GM21528 (cell line): ENCODE measurements around the gene SLC26A6.

Experiments used
- ATAC-seq: cut with Tn5 transposase; IDR thresholded peaks from one replicate; pipeline ENCODE4 v1.9.1; 2021; ENCODE audit warnings: mild to moderate bottlenecking, moderate library complexity; ENCODE audit not compliant: unreplicated experiment, low FRiP score

The SLC26A6 gene

DNA sequence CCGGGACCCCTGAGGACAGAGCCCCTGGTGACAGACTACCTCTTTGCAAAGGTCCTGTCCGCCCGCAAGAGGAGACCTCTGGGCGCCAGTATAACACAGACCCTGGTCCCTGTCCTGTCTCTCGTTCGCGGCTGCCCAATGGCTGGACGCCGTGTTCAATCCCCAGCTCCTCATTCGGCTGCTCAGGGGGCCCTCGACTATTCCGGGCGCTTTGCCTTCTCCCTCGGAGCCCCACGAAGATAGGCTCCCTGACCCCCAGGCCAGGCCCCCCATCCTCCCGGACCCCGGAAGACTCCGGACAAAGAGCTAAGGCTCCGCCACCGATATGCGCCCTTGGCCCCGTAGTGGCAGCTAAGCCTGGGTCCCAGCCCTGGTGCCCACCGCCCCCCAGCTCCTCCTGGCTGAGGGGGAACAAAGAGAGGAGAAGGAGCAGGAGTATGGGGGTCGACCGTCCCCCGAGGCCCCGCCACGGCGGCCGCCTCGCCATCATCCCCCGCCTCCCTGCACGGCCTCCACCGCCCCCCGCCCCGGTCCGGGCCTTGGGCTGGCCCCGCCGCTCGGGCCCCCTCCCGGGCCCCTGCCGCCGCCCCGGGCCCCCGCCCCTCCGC lies 27.0 kb upstream of the SLC26A6 start:
- ATAC-seq, result no peak

DNA sequence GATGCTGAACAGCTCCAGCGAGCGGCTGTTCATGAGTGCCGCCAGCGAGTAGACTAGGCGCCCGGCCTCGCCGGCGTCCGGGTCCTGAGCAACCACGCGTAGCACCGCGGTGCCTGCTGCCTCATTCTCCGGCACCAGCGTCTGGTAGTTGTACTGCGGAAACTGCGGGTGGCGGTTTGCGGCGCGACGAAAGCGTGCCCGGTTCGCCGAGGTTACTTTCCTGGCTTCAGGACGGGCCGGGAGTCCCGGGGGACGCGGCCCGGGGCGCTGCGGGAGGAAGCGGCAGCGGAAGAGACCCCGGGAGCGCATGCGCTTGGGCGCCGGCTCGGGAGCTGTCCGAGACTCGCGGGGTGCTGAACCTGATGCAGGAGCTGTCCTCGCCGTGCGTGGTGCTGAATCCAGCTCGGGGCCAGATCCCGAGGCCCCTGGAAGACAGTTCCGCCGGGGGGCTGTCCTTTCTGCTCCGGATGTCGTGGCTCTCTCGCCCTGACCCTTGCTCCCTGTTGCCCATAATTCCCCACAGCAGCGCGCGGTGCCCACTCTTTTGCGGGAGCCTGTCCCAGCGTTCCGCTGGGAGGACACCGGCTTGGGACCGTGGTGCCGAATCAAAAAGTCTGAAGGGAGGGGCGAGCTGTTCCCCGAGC lies 26.4 kb upstream of the SLC26A6 start:
- ATAC-seq, result no peak

- no peak for ATAC-seq
Observed at GRCh38 chr3:48660800-48661400, 25.6 kb upstream of the SLC26A6 start.

GRCh38 chr3:48656841-48657281 lies 21.6 kb upstream of the SLC26A6 start:
- ATAC-seq, result no peak

DNA sequence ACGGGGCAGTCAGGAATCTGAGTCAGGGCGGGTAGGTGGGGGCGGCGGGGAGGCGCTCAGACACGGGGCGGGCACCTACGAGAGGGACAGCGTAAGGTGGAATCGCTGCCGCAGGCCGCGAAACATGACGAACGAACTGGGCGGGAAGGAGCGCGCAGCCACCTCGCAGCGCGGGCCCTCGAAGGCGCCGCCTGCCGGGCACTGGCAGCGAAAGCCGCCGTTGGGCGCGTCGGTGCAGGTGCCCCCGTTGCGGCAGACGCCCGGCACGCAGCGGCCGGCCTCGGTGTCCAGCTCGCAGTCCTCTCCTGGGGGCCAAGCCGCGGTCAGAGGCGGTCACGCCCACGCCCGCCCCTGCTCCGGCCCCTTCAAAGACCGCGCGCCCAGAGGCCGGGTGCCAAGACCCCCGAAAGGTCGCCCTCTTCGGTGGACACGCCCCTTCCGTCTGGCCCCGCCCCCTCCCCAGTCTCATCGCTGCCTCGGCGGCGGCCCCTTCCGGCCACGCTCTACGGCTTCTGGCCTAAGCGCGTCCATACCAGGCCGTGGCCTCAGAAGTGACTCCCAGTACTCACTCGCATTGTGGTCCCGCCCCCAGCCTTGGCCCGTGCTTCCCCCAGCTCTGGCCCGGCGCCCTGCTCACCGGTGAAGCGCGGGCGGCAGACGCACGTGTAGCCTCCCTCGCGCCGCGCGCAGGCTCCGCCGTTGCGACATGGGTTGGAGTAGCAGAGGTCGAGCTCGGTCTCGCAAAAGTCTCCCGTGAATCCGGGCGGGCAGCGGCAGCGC lies 21.0 kb upstream of the SLC26A6 start:
- peak; percentile 50 for ATAC-seq

DNA sequence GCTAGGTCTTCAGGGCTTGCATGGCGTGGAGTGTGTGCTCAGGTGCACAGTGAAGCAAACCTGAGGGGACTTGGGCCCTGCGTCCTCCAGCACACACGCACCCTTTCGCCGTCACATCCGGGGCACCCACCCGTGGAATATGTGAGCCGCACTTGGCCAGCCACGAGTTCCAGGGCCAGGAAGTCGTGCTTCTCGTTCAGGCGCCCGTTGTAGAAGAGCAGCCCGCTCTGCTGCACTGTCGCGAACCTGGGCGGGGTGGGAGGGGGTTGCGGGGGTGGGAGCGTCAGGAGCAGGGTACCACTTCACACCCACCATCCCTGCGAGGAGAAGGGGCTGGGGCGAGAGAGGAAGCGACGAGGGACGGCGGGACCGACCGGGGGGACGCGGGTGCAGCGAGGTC lies 20.3 kb upstream of the SLC26A6 start:
- no peak for ATAC-seq

DNA sequence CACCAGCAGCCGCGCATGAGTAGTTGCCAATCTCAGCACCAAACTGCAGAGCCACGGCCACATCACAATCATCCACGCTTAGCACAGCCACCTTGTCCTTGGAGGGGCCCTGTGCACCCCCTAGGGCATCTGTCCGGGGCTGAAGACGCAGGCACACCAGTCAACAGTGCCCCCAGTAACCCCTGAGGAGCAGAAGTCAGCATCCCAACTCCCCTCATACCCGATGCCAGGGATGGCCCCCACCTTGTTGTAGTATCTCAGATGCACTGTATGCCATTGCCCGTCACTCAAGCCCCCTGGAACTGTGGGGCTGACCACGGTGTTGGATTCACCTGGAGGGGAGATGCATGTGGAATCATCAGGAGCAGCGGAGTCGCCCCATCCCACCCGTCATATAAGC lies 19.8 kb upstream of the SLC26A6 start:
- no peak for ATAC-seq

GRCh38 chr3:48652923-48653715 lies 17.9 kb upstream of the SLC26A6 start:
- no peak for ATAC-seq

DNA sequence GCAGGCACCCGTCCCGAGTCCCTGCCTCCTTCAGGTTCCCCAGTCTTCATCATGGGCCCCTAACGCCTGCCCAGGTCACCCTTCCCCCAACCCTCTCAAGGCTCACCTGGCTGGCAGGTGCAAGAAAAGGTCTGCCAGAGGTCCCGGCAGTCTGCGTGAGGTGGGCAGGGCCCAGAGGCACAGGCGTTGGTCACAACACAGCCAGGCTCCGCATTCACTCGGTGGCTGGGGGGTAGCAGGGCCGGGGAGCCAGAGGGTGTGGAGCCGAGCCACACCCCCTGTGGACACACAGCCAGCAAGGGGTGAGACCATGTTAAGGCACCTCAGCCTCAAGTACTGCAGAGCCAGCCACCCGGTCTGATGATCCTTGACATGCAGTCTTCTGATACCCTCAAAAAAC lies 16.5 kb upstream of the SLC26A6 start:
- ATAC-seq, result no peak

DNA sequence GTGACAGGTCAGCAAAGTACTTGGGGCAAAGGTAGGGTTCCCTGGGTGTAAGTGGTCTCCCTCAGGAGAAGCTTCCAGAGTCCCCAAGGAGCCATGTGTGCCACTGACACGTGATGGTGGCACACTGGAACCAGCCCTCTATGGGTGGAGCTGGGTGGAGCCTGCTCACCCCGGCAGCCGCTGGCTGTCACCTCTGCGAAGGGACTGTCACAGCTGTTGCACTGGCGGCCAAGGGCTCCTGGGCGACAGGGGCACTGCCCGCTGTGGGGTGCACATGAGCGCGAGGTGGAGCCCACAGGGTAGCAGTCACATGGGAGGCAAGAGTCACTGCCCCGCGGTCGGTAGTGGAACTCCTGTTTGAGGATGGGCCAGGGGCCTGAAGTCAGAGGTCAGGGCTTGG lies 15.5 kb upstream of the SLC26A6 start:
- no peak for ATAC-seq

DNA sequence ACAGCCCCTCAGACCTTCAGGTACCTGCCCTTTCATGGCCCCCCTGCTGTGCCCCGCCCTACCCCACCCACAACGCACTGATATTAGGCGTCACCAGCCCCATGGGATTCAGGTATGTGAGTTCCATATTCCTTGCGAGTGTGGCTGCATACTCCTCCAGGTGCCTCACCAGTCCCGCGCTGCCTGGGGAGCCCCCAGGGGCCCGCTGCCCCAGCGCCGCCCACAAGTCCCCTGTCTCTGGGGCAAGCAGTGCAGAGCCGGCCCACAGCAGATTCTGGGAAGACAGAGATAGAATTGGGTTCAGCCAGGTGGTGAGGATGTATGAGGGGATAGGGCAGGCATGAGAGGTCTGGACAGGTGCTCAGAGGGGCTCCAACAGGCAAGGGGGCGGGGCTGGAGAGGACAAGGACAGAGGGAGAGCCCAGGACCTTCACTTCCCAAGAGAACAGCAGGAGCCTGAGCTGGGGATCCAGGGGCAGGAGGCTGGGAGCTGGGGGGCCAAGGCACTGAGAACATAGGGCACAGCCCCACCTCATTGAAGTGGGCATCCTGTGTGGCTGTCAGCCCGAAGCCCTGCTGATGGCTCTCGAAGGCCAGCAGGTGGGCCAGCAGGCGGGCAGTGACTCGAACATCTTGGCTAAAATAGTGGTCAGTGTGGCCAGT lies 13.1 kb upstream of the SLC26A6 start:
- no peak for ATAC-seq

DNA sequence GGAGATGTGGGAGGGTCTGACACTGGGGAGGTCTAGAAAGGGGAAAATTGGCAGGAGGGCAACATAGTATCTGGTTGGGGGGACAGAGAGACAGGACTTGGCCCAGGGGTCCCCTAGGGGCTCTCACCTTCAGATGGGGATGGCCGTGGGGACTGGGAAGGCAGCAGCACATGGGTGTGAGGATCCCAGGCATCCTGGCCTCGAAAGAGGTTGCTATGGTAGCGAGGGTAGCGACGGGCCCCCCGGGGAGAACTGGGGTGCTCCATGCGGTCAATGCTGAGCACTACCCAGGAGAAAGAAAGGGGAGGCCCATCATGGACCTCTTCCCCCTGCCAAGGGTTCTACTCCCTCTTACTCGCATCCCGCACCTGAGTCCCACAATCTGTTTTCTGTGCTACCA lies 12.5 kb upstream of the SLC26A6 start:
- no peak for ATAC-seq

GRCh38 chr3:48644898-48645760 lies 9.9 kb upstream of the SLC26A6 start:
- ATAC-seq, result no peak

GRCh38 chr3:48642605-48643004 lies 7.3 kb upstream of the SLC26A6 start:
- no peak for ATAC-seq

DNA sequence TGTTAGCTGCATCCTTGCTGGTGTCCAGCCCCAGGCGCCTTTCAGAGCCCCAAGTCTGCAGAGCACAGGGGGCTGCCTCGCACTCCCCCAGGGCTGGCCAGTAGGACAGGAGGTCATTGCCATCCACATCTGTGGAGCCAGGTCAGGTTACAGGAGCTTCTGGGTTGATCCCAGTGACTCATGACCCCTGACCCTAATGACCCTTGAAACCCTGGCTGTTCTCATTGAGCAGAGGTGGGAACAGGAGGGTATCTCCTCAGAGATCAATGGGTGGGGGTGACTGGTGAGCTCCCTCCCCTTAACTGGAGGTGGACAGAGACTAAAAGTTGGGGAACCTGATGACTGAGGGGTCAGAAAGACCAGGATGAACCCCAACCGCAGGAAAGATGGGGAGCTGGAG lies 6.1 kb upstream of the SLC26A6 start:
- no peak for ATAC-seq

DNA sequence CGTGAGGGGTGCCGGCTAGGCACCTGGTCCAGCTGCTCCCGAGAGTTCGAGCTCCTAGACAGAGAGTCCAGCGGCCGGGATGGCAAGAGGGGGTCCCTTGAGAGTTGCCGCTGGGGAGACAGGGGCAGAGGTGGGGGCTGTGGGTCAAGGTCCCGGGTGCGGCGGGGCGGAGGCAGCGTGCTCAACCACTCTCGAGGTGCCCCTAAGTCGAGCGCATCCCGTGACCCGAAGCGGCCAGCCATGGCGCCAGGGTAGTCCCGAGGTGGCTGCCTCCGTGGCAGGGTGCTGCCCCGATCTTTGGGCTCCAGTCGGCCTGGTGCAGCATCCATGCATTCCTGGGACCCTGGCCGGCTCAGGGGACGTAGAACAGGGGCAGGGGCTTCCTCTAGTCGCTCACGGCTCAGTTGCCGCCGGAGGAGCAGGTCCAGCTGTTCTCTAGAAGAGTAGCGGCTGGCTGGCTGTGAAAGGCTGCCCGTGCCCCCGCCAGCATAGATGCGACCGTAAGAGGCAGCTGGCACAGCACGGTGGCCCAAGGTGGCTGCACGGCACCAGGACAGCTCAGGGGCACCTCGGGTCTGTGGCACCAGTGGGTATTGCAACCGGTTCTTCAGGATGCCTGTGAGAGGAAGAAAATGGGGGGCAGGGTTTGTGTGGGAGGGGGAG lies 4.8 kb upstream of the SLC26A6 start:
- no peak for ATAC-seq

- ATAC-seq, result no peak
Observed at GRCh38 chr3:48637305-48637704, 2.0 kb upstream of the SLC26A6 start.

- no peak for ATAC-seq
Observed at GRCh38 chr3:48636149-48636655, 941 bp upstream of the SLC26A6 start.
